ENCODE measurements around the gene PDE3B.

The PDE3B gene

GRCh38 chr11:14813516-14813915 lies 169.9 kb downstream of the PDE3B start:
- no peak for DNase-seq (ENCODE audit: low read depth)
- no peak overlapping the region for H3K4me3 ChIP-seq (ENCODE audit: low read length)
- no peak for TF ChIP-seq CTCF (conservative IDR thresholded peaks at IDR 0.05; ENCODE audit: low read depth, low read length)

DNA sequence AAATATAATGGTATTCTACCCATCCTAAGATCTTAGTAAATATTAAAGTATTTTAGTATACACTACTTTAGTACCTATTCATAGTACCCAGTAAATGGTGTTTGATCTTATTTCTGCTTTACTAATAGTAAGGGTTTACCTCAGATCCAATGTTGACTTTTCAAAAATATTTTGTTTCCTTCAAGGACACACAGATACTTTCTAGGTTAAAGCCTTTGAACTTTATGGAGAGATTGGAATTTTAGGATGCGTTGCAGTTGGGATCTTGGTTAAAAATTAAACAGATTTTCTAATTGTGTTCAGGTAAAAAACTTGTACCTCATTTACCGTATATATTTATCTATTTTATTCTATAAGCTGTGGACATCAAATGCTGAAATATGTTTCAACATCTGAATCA lies 175.2 kb downstream of the PDE3B start:
- TF ChIP-seq CTCF (conservative IDR thresholded peaks at IDR 0.05; ENCODE audit: low read depth, low read length), result no peak
- no peak overlapping the region for H3K4me3 ChIP-seq (ENCODE audit: low read length)
- no peak for DNase-seq (ENCODE audit: low read depth)

DNA sequence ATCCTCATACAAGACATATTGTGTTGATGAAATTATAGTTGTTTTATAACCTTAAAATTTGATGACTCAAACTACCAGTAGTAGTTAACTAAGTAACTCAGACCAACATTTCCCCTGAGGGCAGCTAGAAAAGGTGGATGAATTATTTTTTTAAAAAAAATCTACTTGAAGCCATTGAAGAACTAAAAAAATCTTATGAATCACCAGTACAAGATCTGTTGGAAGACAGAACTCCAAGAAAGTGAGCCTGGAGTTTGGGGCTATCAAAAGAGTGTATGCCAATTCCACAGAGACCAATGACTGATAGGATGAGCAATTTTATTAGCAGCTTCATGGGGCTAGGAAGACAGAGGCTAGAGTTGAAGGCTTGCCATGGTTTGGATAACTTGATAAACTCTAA lies 176.0 kb downstream of the PDE3B start:
- TF ChIP-seq CTCF (conservative IDR thresholded peaks at IDR 0.05; ENCODE audit: low read depth, low read length), result no peak
- no peak overlapping the region for H3K4me3 ChIP-seq (ENCODE audit: low read length)
- no peak for DNase-seq (ENCODE audit: low read depth)

GRCh38 chr11:14821031-14821430 lies 177.4 kb downstream of the PDE3B start:
- DNase-seq (ENCODE audit: low read depth), result no peak
- no peak for TF ChIP-seq CTCF (conservative IDR thresholded peaks at IDR 0.05; ENCODE audit: low read depth, low read length)
- H3K4me3 ChIP-seq (ENCODE audit: low read length), result no peak overlapping the region

DNA sequence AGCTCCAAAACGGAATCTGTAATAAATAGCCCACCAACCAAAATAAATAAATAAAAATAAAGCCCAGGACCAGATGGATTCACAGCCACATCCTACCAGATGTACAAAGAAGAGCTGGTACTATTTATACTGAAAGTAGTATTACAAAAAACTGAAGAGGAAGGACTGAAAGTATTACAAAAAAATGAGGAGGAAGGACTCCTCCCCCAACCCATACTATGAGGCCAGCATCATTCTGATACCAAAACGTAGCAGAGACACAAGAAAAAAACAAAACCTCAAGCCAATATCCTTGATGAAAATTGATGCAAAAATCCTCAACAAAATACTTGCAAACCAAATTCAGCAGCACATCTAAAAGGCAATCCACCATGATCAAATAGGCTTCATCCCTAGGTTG lies 183.0 kb downstream of the PDE3B start:
- TF ChIP-seq CTCF (conservative IDR thresholded peaks at IDR 0.05; ENCODE audit: low read depth, low read length), result no peak
- no peak for DNase-seq (ENCODE audit: low read depth)
- no peak overlapping the region for H3K4me3 ChIP-seq (ENCODE audit: low read length)

GRCh38 chr11:14835496-14836492 lies 192.2 kb downstream of the PDE3B start:
- no peak overlapping the region for H3K4me3 ChIP-seq (ENCODE audit: low read length)
- no peak for TF ChIP-seq CTCF (conservative IDR thresholded peaks at IDR 0.05; ENCODE audit: low read depth, low read length)
- DNase-seq (ENCODE audit: low read depth), result no peak

DNA sequence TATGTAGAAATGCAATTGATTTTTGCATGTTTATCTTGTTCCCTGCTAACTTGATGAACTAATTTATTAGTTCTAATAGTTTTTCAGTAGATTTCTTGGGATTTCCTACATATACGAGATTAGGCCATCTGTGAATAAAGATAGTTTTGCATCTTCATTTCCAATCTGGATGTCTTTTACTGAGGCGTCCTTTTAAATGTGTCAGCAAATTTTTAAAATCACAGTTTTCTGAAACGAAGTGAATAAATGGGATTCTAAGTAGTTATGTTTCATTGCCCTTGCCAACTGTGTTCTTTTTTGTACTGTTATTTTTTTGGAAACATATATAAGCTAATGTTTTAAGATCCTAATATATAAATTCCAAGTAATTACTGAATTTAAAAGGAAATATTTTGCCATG lies 198.4 kb downstream of the PDE3B start:
- no peak for DNase-seq (ENCODE audit: low read depth)
- no peak overlapping the region for H3K4me3 ChIP-seq (ENCODE audit: low read length)
- TF ChIP-seq CTCF (conservative IDR thresholded peaks at IDR 0.05; ENCODE audit: low read depth, low read length), result no peak

Measured in retinal pigment epithelial cell (primary cell).